PC-9 (cell line): ENCODE results near the gene ROMO1.

Experiments used
- CTCF ChIP-seq: fragments of 200-600 bp; sonication (generic); conservative IDR thresholded peaks from 2 replicates; pipeline ENCODE4 v1.6.1; 2017; ENCODE audit warnings: mixed run types, antibody characterized with exemption, mild to moderate bottlenecking, moderate library complexity
- EZH2 ChIP-seq: fragments of 200-600 bp; sonication (generic); IDR thresholded peaks from 2 replicates; pipeline ENCODE4 v1.8.0; 2017; ENCODE audit warnings: antibody characterized with exemption, low read depth

- TF ChIP-seq CTCF (no peak), EZH2 (no peak)
These were observed 3.9 kb downstream of the ROMO1 start for GRCh38 chr20:35702824-35703695.
